Lung (tissue), 12 donors: ENCODE measurements around the gene PLEKHO2. TPM values are rescaled to one million over a fixed set of nuclear protein-coding genes. Genes with fewer than 3 reads are reported as not detected.

Source experiments
- ATAC-seq: fragments of 200-7000 bp; cut with Tn5 transposase; one replicate; pipeline ENCODE4 v1.9.1; 2020; ENCODE audit warnings: moderate number of reproducible peaks; ENCODE audit not compliant: insufficient read depth, low FRiP score
- DNase-seq, 3 donors: peaks; one replicate each; pipeline ENCODE4 v3.0.0-alpha.2; 2013 to 2017
- H3K27ac ChIP-seq, 2 donors: one replicate each; pipeline ENCODE4 v1.5.1; 2013; ENCODE audit warnings: mild to moderate bottlenecking in 2 of 2, moderate library complexity in 2 of 2, control low read depth in 1 of 2, inconsistent platforms in 1 of 2, low read depth in 1 of 2, low read length in 1 of 2
- H3K27me3 ChIP-seq, 3 donors: one replicate each; pipeline ENCODE4 v1.5.1; 2013; ENCODE audit warnings: low read length in 2 of 3; ENCODE audit not compliant: control insufficient read depth in 3 of 3, insufficient read depth in 3 of 3
- H3K36me3 ChIP-seq, 4 donors: one replicate each; pipeline ENCODE4 v1.5.1; 2013; ENCODE audit warnings: low read length in 4 of 4, mild to moderate bottlenecking in 1 of 4, moderate library complexity in 1 of 4; ENCODE audit not compliant: control insufficient read depth in 4 of 4, insufficient read depth in 4 of 4
- H3K4me1 ChIP-seq, 5 donors: one replicate each; pipeline ENCODE4 v1.5.1; 2013; ENCODE audit warnings: low read length in 5 of 5, mild to moderate bottlenecking in 2 of 5, moderate library complexity in 1 of 5; ENCODE audit not compliant: control insufficient read depth in 5 of 5, insufficient read depth in 5 of 5
- H3K4me3 ChIP-seq: one replicate; pipeline ENCODE4 v1.5.1; 2013; ENCODE audit warnings: mild to moderate bottlenecking, control low read depth, moderate library complexity
- H3K9ac ChIP-seq, 2 donors: one replicate each; pipeline ENCODE4 v1.5.1; 2013; ENCODE audit warnings: low read length in 2 of 2, control low read depth in 1 of 2; ENCODE audit not compliant: insufficient read depth in 1 of 2
- H3K9me3 ChIP-seq, 4 donors: one replicate each; pipeline ENCODE4 v1.5.1; 2013; ENCODE audit warnings: low read length in 3 of 4, mild to moderate bottlenecking in 1 of 4, moderate library complexity in 1 of 4; ENCODE audit not compliant: control insufficient read depth in 4 of 4, insufficient read depth in 3 of 4
- WGBS, 2 donors: extraction: QIAGEN DNeasy Blood & Tissue Kit; methylation state at CpG; one replicate each; pipeline ENCODE4 v1.1.7; 2013; 5-methylcytosine and 5-hydroxymethylcytosine counted together
- polyA plus RNA-seq, 2 donors: library from polyadenylated mRNA; stranded (reverse); fragments of 200-250 nt; gene quantifications; one replicate each; pipeline ENCODE4 v1.2.1, GENCODE V29; 2013
- total RNA-seq, 2 donors: library from RNA; depleted of rRNA in 1 of 2; stranded (reverse); fragments of >200 nt in 1 of 2; gene quantifications; one replicate each; pipeline ENCODE4 v1.2.1, GENCODE V29; 2014 to 2021
- TF ChIP-seq, protein P1 (sequence below): IDR thresholded peaks from 2 replicates; pipeline ENCODE4 v1.5.1; 2012; ENCODE audit warnings: mild to moderate bottlenecking; ENCODE audit errors: control extremely low read depth, extremely low read depth
- donor health status: control.
- donor health status: control.
- donor health status: Bipolar disorder and iron deficiency.
- donor health status: healthy.
- donor health status: DM: yes; HTN: yes; CAD: no.

Gene PLEKHO2
- total and polyA plus RNA-seq, 4 donors, result 25.6 to 84.1 (median 56.1) TPM

DNA sequence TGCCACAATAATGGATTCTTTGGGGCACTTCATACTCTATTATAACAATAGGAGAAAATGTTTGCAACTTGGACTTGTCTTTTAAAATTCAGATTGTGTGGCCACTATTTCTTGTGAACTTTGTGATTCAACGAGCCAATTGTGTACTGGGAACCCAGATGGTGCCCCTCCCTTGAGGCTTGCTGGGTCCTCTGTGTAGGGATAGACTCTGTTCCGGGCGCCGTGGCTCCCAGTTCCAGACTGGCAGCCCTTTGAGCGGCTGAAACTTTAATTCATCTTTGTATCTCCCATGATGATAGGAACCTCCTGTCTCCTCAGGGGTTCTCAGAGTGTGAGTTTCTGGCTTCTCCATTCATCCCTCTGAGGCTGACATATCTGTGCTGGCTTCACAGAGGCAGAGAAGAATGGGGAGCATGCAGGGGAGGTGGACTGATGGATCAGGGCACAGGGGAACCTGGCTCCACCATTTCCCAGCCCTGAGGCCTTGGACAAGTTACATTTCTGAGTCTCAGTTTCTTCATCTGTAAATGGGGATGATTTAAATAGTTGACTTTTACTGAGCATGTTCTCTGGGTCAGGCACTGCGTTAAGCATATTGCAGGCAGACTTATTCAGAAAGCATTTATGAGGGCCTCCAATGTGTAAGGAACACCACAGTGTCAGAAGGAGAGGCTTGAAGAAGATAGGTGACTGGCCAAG, 54.8 kb downstream of the PLEKHO2 start:
- Histone ChIP-seq H3K27ac (peak overlapping the region; percentile 77 to 83), H3K4me3 (no peak overlapping the region), H3K27me3 (no peaks in the 10 kb centered on the region), H3K36me3 (no peaks in the 10 kb centered on the region), H3K9ac (peak overlapping the region in 1 of 2 donors; percentile 79), H3K9me3 (peaks cover 0 to 3% (median under 1%) of the 10 kb centered on the region in 4 donors), H3K4me1 (peaks cover 0 to 33% (median 15%) of the 10 kb centered on the region in 5 donors)
- DNase-seq (no peak), ATAC-seq (no peak)
- TF ChIP-seq, protein P1, sequence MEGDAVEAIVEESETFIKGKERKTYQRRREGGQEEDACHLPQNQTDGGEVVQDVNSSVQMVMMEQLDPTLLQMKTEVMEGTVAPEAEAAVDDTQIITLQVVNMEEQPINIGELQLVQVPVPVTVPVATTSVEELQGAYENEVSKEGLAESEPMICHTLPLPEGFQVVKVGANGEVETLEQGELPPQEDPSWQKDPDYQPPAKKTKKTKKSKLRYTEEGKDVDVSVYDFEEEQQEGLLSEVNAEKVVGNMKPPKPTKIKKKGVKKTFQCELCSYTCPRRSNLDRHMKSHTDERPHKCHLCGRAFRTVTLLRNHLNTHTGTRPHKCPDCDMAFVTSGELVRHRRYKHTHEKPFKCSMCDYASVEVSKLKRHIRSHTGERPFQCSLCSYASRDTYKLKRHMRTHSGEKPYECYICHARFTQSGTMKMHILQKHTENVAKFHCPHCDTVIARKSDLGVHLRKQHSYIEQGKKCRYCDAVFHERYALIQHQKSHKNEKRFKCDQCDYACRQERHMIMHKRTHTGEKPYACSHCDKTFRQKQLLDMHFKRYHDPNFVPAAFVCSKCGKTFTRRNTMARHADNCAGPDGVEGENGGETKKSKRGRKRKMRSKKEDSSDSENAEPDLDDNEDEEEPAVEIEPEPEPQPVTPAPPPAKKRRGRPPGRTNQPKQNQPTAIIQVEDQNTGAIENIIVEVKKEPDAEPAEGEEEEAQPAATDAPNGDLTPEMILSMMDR, result no peak
- 87 to 88% methylated on average over 6 of the region's 6 CpGs for WGBS, 2 donors

DNA sequence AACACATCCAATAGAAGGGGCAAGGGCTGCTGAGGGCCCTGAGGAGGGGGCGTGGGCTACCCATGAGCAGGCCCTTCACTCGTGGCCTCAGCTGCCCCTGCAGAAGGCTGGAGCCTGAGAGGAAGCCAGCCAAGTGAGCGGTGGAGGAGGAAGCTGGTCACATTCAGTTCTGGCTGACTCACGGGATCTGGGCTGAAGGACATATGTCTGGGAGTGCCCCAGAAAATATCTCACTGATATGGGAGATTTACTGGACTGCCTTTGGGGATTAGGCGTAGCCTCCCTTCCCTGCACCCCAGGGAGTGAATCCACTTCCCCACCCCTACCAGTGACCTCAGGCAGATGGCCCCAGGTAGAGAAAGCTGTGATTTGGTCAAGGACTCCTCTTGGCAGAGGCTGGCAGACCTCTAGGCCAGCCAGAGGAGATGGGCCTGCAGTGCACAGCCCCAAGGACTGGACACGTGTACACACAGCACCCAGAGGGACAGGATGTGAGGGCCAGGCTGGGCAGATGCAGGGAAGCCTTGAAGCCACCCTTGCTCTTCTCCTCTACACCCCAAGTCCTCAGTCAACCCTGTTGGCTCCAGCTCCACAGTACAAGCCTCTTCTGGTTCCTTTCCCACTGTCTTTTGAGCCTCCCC, 55.8 kb downstream of the PLEKHO2 start:
- Histone ChIP-seq H3K9ac (no peak overlapping the region), H3K36me3 (no peaks in the 10 kb centered on the region), H3K4me3 (no peak overlapping the region), H3K27me3 (no peaks in the 10 kb centered on the region), H3K27ac (peak overlapping the region; percentile 77 to 83), H3K4me1 (peaks cover 0 to 33% (median 15%) of the 10 kb centered on the region in 5 donors), H3K9me3 (peaks cover 0 to 3% (median under 1%) of the 10 kb centered on the region in 4 donors)
- TF ChIP-seq, protein P1, result no peak
- DNase-seq (peak; percentile 21 to 54 (median 35)), ATAC-seq (peak; percentile 27)
- WGBS, 2 donors, result 27 to 33% methylated on average over 6 of the region's 6 CpGs

DNA sequence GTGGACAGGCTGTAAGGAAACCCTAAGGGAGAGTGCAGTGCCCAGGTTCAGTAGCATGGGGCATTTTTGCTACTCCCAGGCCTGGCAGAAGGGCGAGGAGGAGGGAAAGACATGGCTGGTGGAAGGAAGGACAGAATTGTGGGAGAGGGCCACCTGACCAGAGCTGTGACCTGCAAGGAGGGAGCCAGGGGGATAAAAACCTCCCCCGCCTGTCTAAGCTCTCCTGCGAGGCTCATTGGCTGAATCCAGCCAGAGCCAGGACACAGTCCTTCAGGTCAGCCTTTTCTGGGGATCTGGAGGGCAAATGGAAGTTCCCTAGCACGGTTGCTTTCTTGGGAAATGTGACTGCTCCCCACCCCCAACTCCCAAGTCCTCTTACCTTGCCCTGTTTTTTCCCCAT, 56.7 kb downstream of the PLEKHO2 start:
- peak overlapping the region; percentile 12 to 83 for H3K27ac ChIP-seq
- H3K9ac ChIP-seq, result no peak overlapping the region

More for the DNA sequence above, 56.7 kb downstream of the PLEKHO2 start:
- DNase-seq, result no peak
- no peak for ATAC-seq
- Histone ChIP-seq H3K4me3 (no peak overlapping the region), H3K36me3 (no peaks in the 10 kb centered on the region), H3K27me3 (no peaks in the 10 kb centered on the region), H3K4me1 (peaks cover 0 to 40% (median 15%) of the 10 kb centered on the region in 5 donors), H3K9me3 (peaks cover 0 to 3% (median under 1%) of the 10 kb centered on the region in 4 donors)
- 89 to 92% methylated on average over 4 of the region's 4 CpGs for WGBS, 2 donors
- TF ChIP-seq, protein P1, result no peak
